Smooth muscle cell (in vitro differentiated cells): ENCODE data around the gene ABCC4. TPM values are rescaled to one million over a fixed set of nuclear protein-coding genes. Genes with fewer than 3 reads are reported as not detected.

Experiments
- DNase-seq: peaks from one replicate; lab custom pipeline; 2025; ENCODE audit not compliant: unreplicated experiment; lab: John Stamatoyannopoulos, UW
- H2AFZ ChIP-seq: fragments of 200-600 bp; sonication (generic); 2 replicates; pipeline ENCODE4 v1.6.0; 2016; ENCODE audit warnings: antibody characterized with exemption, low read depth, mild to moderate bottlenecking
- H3F3A ChIP-seq: fragments of 200-600 bp; sonication (generic); 2 replicates; pipeline ENCODE4 v1.6.0; 2017; ENCODE audit warnings: antibody characterized with exemption, low read depth
- H3K27ac ChIP-seq: fragments of 200-600 bp; sonication (generic); 2 replicates; pipeline ENCODE4 v1.5.1; 2016; ENCODE audit warnings: low read depth, mild to moderate bottlenecking
- H3K27me3 ChIP-seq: fragments of 200-600 bp; sonication (generic); 2 replicates; pipeline ENCODE4 v1.6.1; 2016; ENCODE audit warnings: low read depth, mild to moderate bottlenecking
- H3K36me3 ChIP-seq: fragments of 200-600 bp; sonication (generic); 2 replicates; pipeline ENCODE4 v1.5.1; 2016; ENCODE audit warnings: low read depth
- H3K4me1 ChIP-seq: fragments of 200-600 bp; sonication (generic); 2 replicates; pipeline ENCODE4 v1.5.1; 2016; ENCODE audit warnings: low read depth
- H3K4me2 ChIP-seq: fragments of 200-600 bp; sonication (generic); 2 replicates; pipeline ENCODE4 v1.6.0; 2016; ENCODE audit warnings: mild to moderate bottlenecking
- H3K4me3 ChIP-seq: fragments of 200-600 bp; sonication (generic); 2 replicates; pipeline ENCODE4 v1.5.1; 2016; ENCODE audit warnings: mild to moderate bottlenecking
- H3K79me2 ChIP-seq: fragments of 200-600 bp; sonication (generic); 2 replicates; pipeline ENCODE4 v1.6.0; 2016; ENCODE audit warnings: low read depth, mild to moderate bottlenecking
- H3K9ac ChIP-seq: fragments of 200-600 bp; sonication (generic); 2 replicates; pipeline ENCODE4 v1.6.0; 2016; ENCODE audit warnings: low read depth
- H3K9me3 ChIP-seq: fragments of 200-600 bp; sonication (generic); replicated peaks from 2 replicates; pipeline ENCODE4 v1.5.1; 2016; ENCODE audit warnings: low read depth
- H4K20me1 ChIP-seq: fragments of 200-600 bp; sonication (generic); 2 replicates; pipeline ENCODE4 v1.6.0; 2016; ENCODE audit warnings: low read depth
- WGBS: methylation state at CpG from one replicate; pipeline ENCODE4 v1.1.7; 2016; ENCODE audit warnings: low lambda C conversion rate; 5-methylcytosine and 5-hydroxymethylcytosine counted together
- polyA plus RNA-seq: library from polyadenylated mRNA; unstranded; fragments of >200 nt; fragmentation: Nextera tagmentation; extraction: Ambion mirVana; gene quantifications from 2 replicates; pipeline ENCODE4 v1.2.1, GENCODE V29; 2016
- total RNA-seq: library from RNA; depleted of rRNA; stranded (reverse); fragments of >200 nt; gene quantifications from 2 replicates; pipeline ENCODE4 v1.2.3, GENCODE V29; 2014
- TF ChIP-seq, protein P1 (sequence below): fragments of 200-600 bp; sonication (generic); IDR thresholded peaks from 2 replicates; pipeline ENCODE4 v1.5.1; 2017; ENCODE audit warnings: borderline replicate concordance, mild to moderate bottlenecking, antibody characterized with exemption; ENCODE audit not compliant: insufficient read depth, poor library complexity, severe bottlenecking

The ABCC4 gene
- total and polyA plus RNA-seq, 2 experiments from 2014 or later, result 11.9 to 37.7 TPM

DNA sequence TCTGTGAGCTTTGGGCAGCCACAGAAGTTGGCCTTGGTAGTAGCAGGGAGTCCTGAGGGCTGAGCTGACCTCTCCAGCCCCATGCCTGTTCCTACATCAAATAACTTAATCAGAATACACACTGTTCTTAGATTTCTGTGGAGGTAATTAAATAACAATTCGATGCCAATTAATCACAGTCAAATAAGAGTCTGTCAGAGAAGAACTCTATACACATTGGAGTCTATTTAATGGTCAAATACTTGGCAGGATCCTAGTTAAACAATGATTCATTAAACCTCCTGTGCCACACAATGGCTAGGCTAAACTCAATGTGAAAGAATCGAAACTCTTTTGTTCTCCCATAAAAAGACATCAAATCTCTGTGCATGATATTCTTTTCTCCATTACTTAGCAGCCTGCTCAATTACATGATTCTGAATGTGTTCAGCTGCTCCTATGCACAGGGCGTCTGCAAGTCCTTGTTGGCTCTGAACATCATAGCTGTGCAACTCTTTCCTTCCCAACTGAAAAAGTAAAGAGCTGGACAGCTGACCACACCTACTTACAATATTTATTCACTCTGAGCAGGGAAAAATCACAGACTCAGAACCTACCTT is 173.1 kb downstream of the ABCC4 start:
- DNase-seq, result no peak
- no peak overlapping the region for H3K4me3 ChIP-seq
- no peaks in the 10 kb centered on the region for H3F3A ChIP-seq
- no peaks in the 10 kb centered on the region for H3K9me3 ChIP-seq
- no peaks in the 10 kb centered on the region for H4K20me1 ChIP-seq
- no peak overlapping the region for H3K27ac ChIP-seq
- no peaks in the 10 kb centered on the region for H3K36me3 ChIP-seq
- 91% methylated on average over 3 of the region's 3 CpGs for WGBS
- no peak overlapping the region for H3K9ac ChIP-seq
- H3K4me2 ChIP-seq, result no peak overlapping the region
- H3K4me1 ChIP-seq, result no peaks in the 10 kb centered on the region
- TF ChIP-seq, protein P1, sequence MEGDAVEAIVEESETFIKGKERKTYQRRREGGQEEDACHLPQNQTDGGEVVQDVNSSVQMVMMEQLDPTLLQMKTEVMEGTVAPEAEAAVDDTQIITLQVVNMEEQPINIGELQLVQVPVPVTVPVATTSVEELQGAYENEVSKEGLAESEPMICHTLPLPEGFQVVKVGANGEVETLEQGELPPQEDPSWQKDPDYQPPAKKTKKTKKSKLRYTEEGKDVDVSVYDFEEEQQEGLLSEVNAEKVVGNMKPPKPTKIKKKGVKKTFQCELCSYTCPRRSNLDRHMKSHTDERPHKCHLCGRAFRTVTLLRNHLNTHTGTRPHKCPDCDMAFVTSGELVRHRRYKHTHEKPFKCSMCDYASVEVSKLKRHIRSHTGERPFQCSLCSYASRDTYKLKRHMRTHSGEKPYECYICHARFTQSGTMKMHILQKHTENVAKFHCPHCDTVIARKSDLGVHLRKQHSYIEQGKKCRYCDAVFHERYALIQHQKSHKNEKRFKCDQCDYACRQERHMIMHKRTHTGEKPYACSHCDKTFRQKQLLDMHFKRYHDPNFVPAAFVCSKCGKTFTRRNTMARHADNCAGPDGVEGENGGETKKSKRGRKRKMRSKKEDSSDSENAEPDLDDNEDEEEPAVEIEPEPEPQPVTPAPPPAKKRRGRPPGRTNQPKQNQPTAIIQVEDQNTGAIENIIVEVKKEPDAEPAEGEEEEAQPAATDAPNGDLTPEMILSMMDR, result no peak
- no peaks in the 10 kb centered on the region for H3K79me2 ChIP-seq
- H2AFZ ChIP-seq, result no peak overlapping the region
- H3K27me3 ChIP-seq, result no peaks in the 10 kb centered on the region

DNA sequence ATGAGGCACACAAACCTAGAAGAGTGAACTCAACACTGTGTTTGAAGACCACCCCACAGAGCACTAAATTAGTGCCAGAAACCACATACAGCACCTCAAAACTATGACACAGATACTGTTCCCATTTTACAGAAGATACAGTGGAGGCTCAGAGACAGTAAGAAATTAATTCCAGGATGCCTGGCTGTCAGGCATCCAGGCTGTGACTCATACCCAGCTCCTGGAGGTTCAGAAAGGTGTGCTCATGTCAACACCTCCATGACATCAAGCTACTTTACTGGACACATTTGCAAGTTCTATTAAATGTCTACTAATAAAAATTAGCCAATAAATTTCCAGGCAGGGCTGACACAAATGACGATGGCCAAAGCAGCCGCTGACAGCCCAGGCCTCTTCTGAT is 176.3 kb downstream of the ABCC4 start:
- Histone ChIP-seq H3K9me3 (no peaks in the 10 kb centered on the region), H3K4me2 (no peak overlapping the region), H2AFZ (no peak overlapping the region), H4K20me1 (no peaks in the 10 kb centered on the region), H3K9ac (no peak overlapping the region), H3F3A (no peaks in the 10 kb centered on the region), H3K36me3 (no peaks in the 10 kb centered on the region), H3K27ac (no peak overlapping the region), H3K4me1 (no peaks in the 10 kb centered on the region), H3K79me2 (no peaks in the 10 kb centered on the region), H3K27me3 (no peaks in the 10 kb centered on the region), H3K4me3 (no peak overlapping the region)
- DNase-seq, result no peak
- TF ChIP-seq, protein P1, result no peak
- WGBS, result 78% methylated on average over 2 of the region's 2 CpGs

DNA sequence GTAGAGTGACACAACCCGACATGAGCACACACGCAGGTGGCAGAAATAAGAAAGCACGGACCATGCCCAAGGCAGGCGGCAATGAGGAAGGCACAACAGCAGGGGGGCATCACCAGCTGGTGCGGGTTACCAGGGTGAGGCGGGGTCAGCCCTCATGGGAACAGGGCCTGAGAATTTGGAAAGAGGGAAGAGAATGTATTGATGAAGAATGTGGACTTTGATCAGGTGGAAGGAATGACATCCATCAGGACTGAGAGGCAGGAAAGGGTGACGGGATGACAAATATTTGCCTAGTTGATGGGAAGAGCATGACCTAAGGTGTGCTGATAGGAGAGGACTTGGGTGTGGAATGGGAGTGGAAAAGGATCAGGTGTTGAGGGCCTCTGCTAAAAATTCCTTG is 177.5 kb downstream of the ABCC4 start:
- Histone ChIP-seq H3F3A (no peaks in the 10 kb centered on the region), H3K9ac (no peak overlapping the region), H3K4me3 (no peak overlapping the region), H3K27me3 (no peaks in the 10 kb centered on the region), H3K4me2 (no peak overlapping the region), H3K4me1 (no peaks in the 10 kb centered on the region), H3K27ac (no peak overlapping the region), H3K9me3 (no peaks in the 10 kb centered on the region), H3K36me3 (no peaks in the 10 kb centered on the region), H3K79me2 (no peaks in the 10 kb centered on the region), H2AFZ (no peak overlapping the region), H4K20me1 (no peaks in the 10 kb centered on the region)
- no peak for DNase-seq
- TF ChIP-seq, protein P1, result no peak
- WGBS, result 91% methylated on average over 7 of the region's 7 CpGs

DNA sequence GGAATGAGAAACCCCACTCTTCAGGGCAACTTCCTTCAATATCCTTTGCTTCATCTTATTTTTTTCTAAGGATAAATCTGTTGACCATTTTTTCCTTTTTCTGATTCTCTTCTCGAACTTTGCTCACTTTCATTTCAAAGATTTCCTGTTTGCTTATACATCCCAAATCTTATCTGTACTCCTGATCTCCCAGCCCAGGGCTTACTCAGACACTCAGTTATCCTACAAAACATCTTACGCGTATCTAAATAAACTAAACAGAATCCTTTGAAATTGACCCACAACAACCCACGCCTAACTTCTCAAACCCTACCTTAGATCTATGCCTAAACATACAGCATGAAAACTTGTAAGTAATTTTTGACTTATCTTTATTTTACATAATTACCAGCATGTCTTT is 179.2 kb downstream of the ABCC4 start:
- Histone ChIP-seq H3K4me1 (no peaks in the 10 kb centered on the region), H3K9me3 (no peaks in the 10 kb centered on the region), H4K20me1 (no peaks in the 10 kb centered on the region), H3K4me2 (no peak overlapping the region), H3K4me3 (no peak overlapping the region), H3F3A (no peaks in the 10 kb centered on the region), H3K36me3 (no peaks in the 10 kb centered on the region), H3K27ac (no peak overlapping the region), H3K27me3 (no peaks in the 10 kb centered on the region), H3K79me2 (no peaks in the 10 kb centered on the region), H2AFZ (no peak overlapping the region), H3K9ac (no peak overlapping the region)
- no peak for DNase-seq
- TF ChIP-seq, protein P1, result no peak
- WGBS, result 78% methylated on average over 4 of the region's 4 CpGs
